Measurements from ENCODE around the gene PHYHD1. TPM values are rescaled to one million over a fixed set of nuclear protein-coding genes. Genes with fewer than 3 reads are reported as not detected.

The PHYHD1 gene
- polyA plus RNA-seq, 2 donors: 19.8 to 39.5 TPM

DNA sequence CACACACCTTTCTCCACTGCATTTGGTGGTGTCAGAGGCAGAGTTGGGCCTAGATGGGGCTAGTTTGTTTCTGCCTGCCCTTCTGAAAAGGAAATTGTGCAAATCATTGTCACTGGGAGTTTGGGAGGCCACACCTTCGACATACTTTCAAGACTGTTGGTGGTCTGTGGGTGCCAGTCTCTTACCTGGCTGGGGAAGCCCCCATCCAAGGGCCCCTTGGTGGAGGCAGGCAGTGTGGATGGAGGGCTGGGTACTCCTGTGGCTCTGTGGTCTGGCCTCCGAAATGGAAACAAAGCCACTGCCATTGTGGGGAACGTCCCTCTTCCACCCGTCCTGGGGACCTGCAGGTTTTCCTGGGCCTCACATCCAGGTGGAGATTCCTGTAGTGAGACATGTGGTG is 10.9 kb upstream of the PHYHD1 start:
- peaks cover 21 to 52% of the 10 kb centered on the region in 2 donors for H3K36me3 ChIP-seq (ENCODE audit: control insufficient read depth in 2 of 2, insufficient read depth in 2 of 2, low read length in 1 of 2)
- H3K9me3 ChIP-seq (ENCODE audit: control insufficient read depth in 2 of 2, insufficient read depth in 1 of 2, low read depth in 1 of 2, low read length in 1 of 2): no peaks in the 10 kb centered on the region
- peaks cover 12 to 42% of the 10 kb centered on the region in 2 donors for H3K4me1 ChIP-seq (ENCODE audit: control insufficient read depth in 2 of 2, insufficient read depth in 2 of 2, low read length in 1 of 2)
- H3K4me3 ChIP-seq (ENCODE audit: low read depth in 1 of 2, low read length in 2 of 2): no peak overlapping the region
- WGBS, 2 donors: 77 to 81% methylated on average over 4 of the region's 4 CpGs
- H3K27ac ChIP-seq (ENCODE audit: low read depth in 2 of 2, low read length in 1 of 2): peak overlapping the region; percentile 12 to 19
- no peaks in the 10 kb centered on the region for H3K27me3 ChIP-seq (ENCODE audit: control insufficient read depth in 1 of 2, insufficient read depth in 2 of 2, low read length in 2 of 2)

DNA sequence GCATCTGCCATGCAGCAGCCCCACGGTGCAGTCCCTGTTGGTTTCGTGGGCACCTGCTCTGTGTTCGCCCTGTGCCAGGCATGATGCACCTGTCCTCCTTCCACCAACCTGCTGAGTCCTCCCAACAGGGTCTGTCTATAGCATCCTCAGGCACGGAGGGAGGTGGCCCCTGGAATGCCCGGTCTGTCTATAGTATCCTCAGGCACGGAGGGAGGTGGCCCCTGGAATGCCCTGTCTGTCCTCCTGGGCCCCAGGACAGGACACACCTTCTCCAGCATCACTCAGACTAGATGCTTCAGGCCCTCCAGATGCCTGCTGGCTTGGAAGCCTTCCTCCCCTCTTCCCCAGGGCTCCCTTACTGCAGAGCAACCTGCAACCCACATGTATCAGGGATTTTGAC is 9.9 kb upstream of the PHYHD1 start:
- no peaks in the 10 kb centered on the region for H3K9me3 ChIP-seq (ENCODE audit: control insufficient read depth in 2 of 2, insufficient read depth in 1 of 2, low read depth in 1 of 2, low read length in 1 of 2)
- WGBS, 2 donors: 84 to 92% methylated on average over 6 of the region's 6 CpGs
- H3K27ac ChIP-seq (ENCODE audit: low read depth in 2 of 2, low read length in 1 of 2): peak overlapping the region; percentile 93 to 96
- H3K27me3 ChIP-seq (ENCODE audit: control insufficient read depth in 1 of 2, insufficient read depth in 2 of 2, low read length in 2 of 2): no peaks in the 10 kb centered on the region
- no peak overlapping the region for H3K4me3 ChIP-seq (ENCODE audit: low read depth in 1 of 2, low read length in 2 of 2)
- peaks cover 15 to 47% of the 10 kb centered on the region in 2 donors for H3K4me1 ChIP-seq (ENCODE audit: control insufficient read depth in 2 of 2, insufficient read depth in 2 of 2, low read length in 1 of 2)
- peaks cover 22 to 55% of the 10 kb centered on the region in 2 donors for H3K36me3 ChIP-seq (ENCODE audit: control insufficient read depth in 2 of 2, insufficient read depth in 2 of 2, low read length in 1 of 2)

DNA sequence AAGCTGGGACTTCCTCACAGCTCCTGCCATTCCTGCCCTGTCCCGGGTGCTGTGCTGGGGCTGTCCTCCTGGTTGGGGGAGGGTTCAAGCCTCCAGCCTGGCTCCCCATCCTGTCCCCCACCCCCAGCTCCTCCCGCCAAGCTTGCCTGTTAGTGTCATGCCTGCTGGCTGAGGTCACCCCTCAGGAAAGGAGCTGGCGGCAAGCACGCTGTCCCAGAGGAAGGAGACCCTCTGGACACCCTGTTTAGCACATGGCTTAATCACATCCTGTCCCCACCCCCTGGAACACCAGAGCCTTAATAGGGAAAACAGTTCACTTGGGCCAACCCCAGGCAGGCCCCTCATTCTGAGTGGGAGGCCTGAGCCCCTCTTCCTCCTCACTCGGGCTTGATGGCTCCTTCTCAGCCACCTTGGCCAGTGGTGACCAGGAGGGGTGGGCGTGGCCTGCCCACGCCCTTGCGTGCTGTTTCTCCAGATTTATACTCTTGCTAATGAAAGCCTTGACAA is 9.2 kb upstream of the PHYHD1 start:
- peaks cover 29 to 61% of the 10 kb centered on the region in 2 donors for H3K36me3 ChIP-seq (ENCODE audit: control insufficient read depth in 2 of 2, insufficient read depth in 2 of 2, low read length in 1 of 2)
- no peaks in the 10 kb centered on the region for H3K27me3 ChIP-seq (ENCODE audit: control insufficient read depth in 1 of 2, insufficient read depth in 2 of 2, low read length in 2 of 2)
- peak overlapping the region; percentile 93 to 96 for H3K27ac ChIP-seq (ENCODE audit: low read depth in 2 of 2, low read length in 1 of 2)
- no peaks in the 10 kb centered on the region for H3K9me3 ChIP-seq (ENCODE audit: control insufficient read depth in 2 of 2, insufficient read depth in 1 of 2, low read depth in 1 of 2, low read length in 1 of 2)
- no peak overlapping the region for H3K4me3 ChIP-seq (ENCODE audit: low read depth in 1 of 2, low read length in 2 of 2)
- WGBS, 2 donors: 29 to 46% methylated on average over 8 of the region's 8 CpGs
- peaks cover 21 to 52% of the 10 kb centered on the region in 2 donors for H3K4me1 ChIP-seq (ENCODE audit: control insufficient read depth in 2 of 2, insufficient read depth in 2 of 2, low read length in 1 of 2)

DNA sequence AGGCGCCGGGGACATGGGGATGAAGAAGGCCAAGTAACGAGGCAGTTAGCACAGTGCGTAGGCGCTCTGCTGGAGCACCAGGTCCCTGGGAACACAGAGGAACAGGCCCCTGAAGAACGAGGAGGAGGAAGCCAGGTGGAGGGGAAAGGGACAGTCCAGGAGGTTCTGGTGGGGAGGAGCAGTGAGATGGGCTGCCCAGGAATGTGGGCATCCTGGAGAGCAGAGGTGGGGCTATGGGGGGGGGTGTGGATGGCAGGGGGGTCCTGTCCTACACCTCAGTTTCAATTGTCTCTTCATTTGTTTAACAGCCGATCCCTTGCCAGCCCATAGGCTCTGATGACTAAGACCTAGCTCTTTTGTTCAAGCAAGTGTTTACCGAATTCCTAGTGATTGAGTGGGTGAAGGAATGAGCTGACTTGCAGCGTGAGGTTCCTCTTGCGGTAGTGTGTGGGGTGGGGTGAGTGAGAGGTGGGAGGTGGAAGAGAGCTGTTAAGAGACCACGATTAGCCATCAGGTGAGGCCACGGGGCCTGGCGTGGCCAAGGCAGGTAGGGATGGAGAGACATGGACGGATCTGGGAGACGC is 8.4 kb upstream of the PHYHD1 start:
- Histone ChIP-seq H3K27me3 (ENCODE audit: control insufficient read depth in 1 of 2, insufficient read depth in 2 of 2, low read length in 2 of 2) (no peaks in the 10 kb centered on the region), H3K4me1 (ENCODE audit: control insufficient read depth in 2 of 2, insufficient read depth in 2 of 2, low read length in 1 of 2) (peaks cover 24 to 59% of the 10 kb centered on the region in 2 donors), H3K27ac (ENCODE audit: low read depth in 2 of 2, low read length in 1 of 2) (peak overlapping the region; percentile 93 to 96), H3K4me3 (ENCODE audit: low read depth in 1 of 2, low read length in 2 of 2) (no peak overlapping the region), H3K9me3 (ENCODE audit: control insufficient read depth in 2 of 2, insufficient read depth in 1 of 2, low read depth in 1 of 2, low read length in 1 of 2) (no peaks in the 10 kb centered on the region), H3K36me3 (ENCODE audit: control insufficient read depth in 2 of 2, insufficient read depth in 2 of 2, low read length in 1 of 2) (peaks cover 28 to 60% of the 10 kb centered on the region in 2 donors)
- WGBS, 2 donors: 41 to 52% methylated on average over 15 of the region's 15 CpGs

DNA sequence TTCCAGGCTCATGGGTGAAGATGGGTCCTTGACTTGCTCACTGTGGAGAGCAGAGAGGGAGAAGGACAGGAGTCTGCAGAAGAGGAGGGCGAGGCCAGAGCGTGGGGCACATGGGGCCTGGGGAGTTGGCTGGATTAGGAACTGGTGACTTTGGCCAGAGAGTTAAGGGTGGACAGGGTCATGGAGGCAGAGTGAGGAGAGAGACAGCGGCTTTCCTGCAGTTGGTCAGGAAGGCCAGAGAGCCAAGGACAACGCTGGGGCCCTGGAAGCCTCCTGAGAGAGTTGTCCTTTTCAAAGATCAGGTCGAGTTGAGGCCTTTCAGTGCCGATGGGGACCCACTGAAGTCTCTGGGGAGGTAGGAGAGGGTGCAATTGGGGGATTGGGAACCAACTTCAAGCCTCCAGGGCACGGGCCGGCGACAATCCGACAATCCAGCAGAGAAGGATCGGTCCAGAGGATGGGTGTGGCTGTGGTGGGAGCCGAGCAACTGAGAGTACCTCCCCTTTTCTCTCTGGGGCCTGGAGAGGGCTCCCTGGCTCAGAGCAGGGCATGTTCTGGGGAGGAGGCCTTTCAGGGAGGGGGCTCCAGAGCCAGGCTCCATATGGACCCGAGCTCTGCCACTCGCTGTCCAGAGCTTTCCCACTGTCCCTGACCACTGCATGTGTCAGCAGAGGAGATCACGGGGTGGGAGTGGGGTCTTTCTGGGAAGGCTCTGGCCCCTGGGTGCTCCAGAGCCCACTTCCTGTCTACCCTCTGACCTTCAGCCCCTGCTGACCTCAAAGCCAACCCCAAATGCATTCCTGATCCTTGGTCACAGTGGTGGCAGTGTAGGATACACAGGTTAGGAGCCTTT is 7.5 kb upstream of the PHYHD1 start:
- H3K27me3 ChIP-seq (ENCODE audit: control insufficient read depth in 1 of 2, insufficient read depth in 2 of 2, low read length in 2 of 2): no peaks in the 10 kb centered on the region
- peaks cover 19 to 60% of the 10 kb centered on the region in 2 donors for H3K36me3 ChIP-seq (ENCODE audit: control insufficient read depth in 2 of 2, insufficient read depth in 2 of 2, low read length in 1 of 2)
- peak overlapping the region; percentile 93 to 96 for H3K27ac ChIP-seq (ENCODE audit: low read depth in 2 of 2, low read length in 1 of 2)
- WGBS, 2 donors: 48 to 55% methylated on average over 15 of the region's 15 CpGs
- H3K4me1 ChIP-seq (ENCODE audit: control insufficient read depth in 2 of 2, insufficient read depth in 2 of 2, low read length in 1 of 2): peaks cover 24 to 62% of the 10 kb centered on the region in 2 donors
- no peaks in the 10 kb centered on the region for H3K9me3 ChIP-seq (ENCODE audit: control insufficient read depth in 2 of 2, insufficient read depth in 1 of 2, low read depth in 1 of 2, low read length in 1 of 2)
- peak overlapping the region in 1 of 2 donors; percentile 13 for H3K4me3 ChIP-seq (ENCODE audit: low read depth in 1 of 2, low read length in 2 of 2)

DNA sequence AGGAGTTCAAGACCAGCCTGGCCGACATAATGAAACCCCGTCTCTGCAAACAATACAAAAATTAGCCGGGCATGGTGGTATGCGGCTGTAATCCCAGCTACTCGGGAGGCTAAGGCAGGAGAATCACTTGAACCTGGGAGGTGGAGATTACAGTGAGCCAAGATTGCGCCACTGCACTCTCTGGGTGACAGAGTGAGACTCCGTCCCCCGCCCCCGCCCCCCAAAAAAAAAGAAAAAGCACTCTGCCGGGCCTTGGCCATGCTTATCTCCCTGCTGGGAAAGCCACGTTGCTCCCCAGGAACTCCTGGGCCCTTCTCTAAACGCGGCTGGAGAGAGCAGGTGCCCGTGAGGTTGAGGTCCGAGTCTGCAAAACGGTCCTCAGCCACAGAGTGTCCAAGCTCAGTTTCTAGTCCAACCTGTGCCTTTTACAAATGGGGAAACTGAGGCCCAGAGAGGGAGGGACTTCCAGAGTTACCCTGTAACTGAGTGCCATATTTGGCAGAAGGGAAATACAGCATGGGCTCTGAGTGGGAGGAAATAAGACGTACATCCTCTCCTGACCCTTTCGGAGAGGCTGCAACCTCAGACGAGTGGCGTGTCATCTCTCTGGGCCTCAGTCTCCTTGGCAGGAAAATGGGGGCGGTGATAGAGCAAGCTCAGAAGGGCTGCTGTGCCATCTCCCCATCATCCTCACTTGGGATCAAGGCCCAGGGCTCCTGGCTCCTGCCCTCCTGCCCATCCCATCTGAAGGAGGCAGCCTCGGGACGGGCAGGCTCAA is 6.6 kb upstream of the PHYHD1 start:
- H3K4me3 ChIP-seq (ENCODE audit: low read depth in 1 of 2, low read length in 2 of 2): no peak overlapping the region
- peaks cover 16 to 56% of the 10 kb centered on the region in 2 donors for H3K36me3 ChIP-seq (ENCODE audit: control insufficient read depth in 2 of 2, insufficient read depth in 2 of 2, low read length in 1 of 2)
- 72 to 79% methylated on average over 23 of the region's 23 CpGs for WGBS, 2 donors
- peaks cover 24 to 63% of the 10 kb centered on the region in 2 donors for H3K4me1 ChIP-seq (ENCODE audit: control insufficient read depth in 2 of 2, insufficient read depth in 2 of 2, low read length in 1 of 2)
- H3K27ac ChIP-seq (ENCODE audit: low read depth in 2 of 2, low read length in 1 of 2): peak overlapping the region; percentile 2 to 96
- no peaks in the 10 kb centered on the region for H3K27me3 ChIP-seq (ENCODE audit: control insufficient read depth in 1 of 2, insufficient read depth in 2 of 2, low read length in 2 of 2)
- no peaks in the 10 kb centered on the region for H3K9me3 ChIP-seq (ENCODE audit: control insufficient read depth in 2 of 2, insufficient read depth in 1 of 2, low read depth in 1 of 2, low read length in 1 of 2)

DNA sequence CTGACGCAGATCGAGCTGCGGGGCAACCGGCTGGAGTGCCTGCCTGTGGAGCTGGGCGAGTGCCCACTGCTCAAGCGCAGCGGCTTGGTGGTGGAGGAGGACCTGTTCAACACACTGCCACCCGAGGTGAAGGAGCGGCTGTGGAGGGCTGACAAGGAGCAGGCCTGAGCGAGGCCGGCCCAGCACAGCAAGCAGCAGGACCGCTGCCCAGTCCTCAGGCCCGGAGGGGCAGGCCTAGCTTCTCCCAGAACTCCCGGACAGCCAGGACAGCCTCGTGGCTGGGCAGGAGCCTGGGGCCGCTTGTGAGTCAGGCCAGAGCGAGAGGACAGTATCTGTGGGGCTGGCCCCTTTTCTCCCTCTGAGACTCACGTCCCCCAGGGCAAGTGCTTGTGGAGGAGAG is 4.6 kb upstream of the PHYHD1 start:
- Histone ChIP-seq H3K9me3 (ENCODE audit: control insufficient read depth in 2 of 2, insufficient read depth in 1 of 2, low read depth in 1 of 2, low read length in 1 of 2) (no peaks in the 10 kb centered on the region), H3K36me3 (ENCODE audit: control insufficient read depth in 2 of 2, insufficient read depth in 2 of 2, low read length in 1 of 2) (peaks cover 8 to 40% of the 10 kb centered on the region in 2 donors), H3K4me3 (ENCODE audit: low read depth in 1 of 2, low read length in 2 of 2) (no peak overlapping the region), H3K27me3 (ENCODE audit: control insufficient read depth in 1 of 2, insufficient read depth in 2 of 2, low read length in 2 of 2) (no peaks in the 10 kb centered on the region), H3K27ac (ENCODE audit: low read depth in 2 of 2, low read length in 1 of 2) (peak overlapping the region; percentile 85 to 87), H3K4me1 (ENCODE audit: control insufficient read depth in 2 of 2, insufficient read depth in 2 of 2, low read length in 1 of 2) (peaks cover 30 to 58% of the 10 kb centered on the region in 2 donors)
- 49 to 52% methylated on average over 17 to 18 of the region's 18 CpGs for WGBS, 2 donors

DNA sequence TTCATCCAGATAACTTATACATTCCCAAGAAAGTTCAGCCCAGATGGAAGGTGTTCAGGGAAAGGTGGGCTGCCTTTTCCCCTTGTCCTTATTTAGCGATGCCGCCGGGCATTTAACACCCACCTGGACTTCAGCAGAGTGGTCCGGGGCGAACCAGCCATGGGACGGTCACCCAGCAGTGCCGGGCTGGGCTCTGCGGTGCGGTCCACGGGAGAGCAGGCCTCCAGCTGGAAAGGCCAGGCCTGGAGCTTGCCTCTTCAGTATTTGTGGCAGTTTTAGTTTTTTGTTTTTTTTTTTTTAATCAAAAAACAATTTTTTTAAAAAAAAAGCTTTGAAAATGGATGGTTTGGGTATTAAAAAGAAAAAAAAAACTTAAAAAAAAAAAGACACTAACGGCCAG is 4.0 kb upstream of the PHYHD1 start:
- Histone ChIP-seq H3K27me3 (ENCODE audit: control insufficient read depth in 1 of 2, insufficient read depth in 2 of 2, low read length in 2 of 2) (no peaks in the 10 kb centered on the region), H3K27ac (ENCODE audit: low read depth in 2 of 2, low read length in 1 of 2) (peak overlapping the region; percentile 85 to 92), H3K4me1 (ENCODE audit: control insufficient read depth in 2 of 2, insufficient read depth in 2 of 2, low read length in 1 of 2) (peaks cover 30 to 57% of the 10 kb centered on the region in 2 donors), H3K36me3 (ENCODE audit: control insufficient read depth in 2 of 2, insufficient read depth in 2 of 2, low read length in 1 of 2) (peaks cover 8 to 40% of the 10 kb centered on the region in 2 donors), H3K4me3 (ENCODE audit: low read depth in 1 of 2, low read length in 2 of 2) (no peak overlapping the region), H3K9me3 (ENCODE audit: control insufficient read depth in 2 of 2, insufficient read depth in 1 of 2, low read depth in 1 of 2, low read length in 1 of 2) (no peaks in the 10 kb centered on the region)
- WGBS, 2 donors: 77% methylated on average over 11 of the region's 11 CpGs

DNA sequence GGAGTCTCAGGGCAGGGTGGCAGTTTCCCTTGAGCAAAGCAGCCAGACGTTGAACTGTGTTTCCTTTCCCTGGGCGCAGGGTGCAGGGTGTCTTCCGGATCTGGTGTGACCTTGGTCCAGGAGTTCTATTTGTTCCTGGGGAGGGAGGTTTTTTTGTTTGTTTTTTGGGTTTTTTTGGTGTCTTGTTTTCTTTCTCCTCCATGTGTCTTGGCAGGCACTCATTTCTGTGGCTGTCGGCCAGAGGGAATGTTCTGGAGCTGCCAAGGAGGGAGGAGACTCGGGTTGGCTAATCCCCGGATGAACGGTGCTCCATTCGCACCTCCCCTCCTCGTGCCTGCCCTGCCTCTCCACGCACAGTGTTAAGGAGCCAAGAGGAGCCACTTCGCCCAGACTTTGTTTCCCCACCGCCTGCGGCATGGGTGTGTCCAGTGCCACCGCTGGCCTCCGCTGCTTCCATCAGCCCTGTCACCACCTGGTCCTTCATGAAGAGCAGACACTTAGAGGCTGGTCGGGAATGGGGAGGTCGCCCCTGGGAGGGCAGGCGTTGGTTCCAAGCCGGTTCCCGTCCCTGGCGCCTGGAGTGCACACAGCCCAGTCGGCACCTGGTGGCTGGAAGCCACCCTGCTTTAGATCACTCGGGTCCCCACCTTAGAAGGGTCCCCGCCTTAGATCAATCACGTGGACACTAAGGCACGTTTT is 3.5 kb upstream of the PHYHD1 start:
- peaks cover 8 to 40% of the 10 kb centered on the region in 2 donors for H3K36me3 ChIP-seq (ENCODE audit: control insufficient read depth in 2 of 2, insufficient read depth in 2 of 2, low read length in 1 of 2)
- peak overlapping the region; percentile 85 to 92 for H3K27ac ChIP-seq (ENCODE audit: low read depth in 2 of 2, low read length in 1 of 2)
- H3K9me3 ChIP-seq (ENCODE audit: control insufficient read depth in 2 of 2, insufficient read depth in 1 of 2, low read depth in 1 of 2, low read length in 1 of 2): no peaks in the 10 kb centered on the region
- 48 to 53% methylated on average over 26 of the region's 26 CpGs for WGBS, 2 donors
- no peak overlapping the region for H3K4me3 ChIP-seq (ENCODE audit: low read depth in 1 of 2, low read length in 2 of 2)
- no peaks in the 10 kb centered on the region for H3K27me3 ChIP-seq (ENCODE audit: control insufficient read depth in 1 of 2, insufficient read depth in 2 of 2, low read length in 2 of 2)
- H3K4me1 ChIP-seq (ENCODE audit: control insufficient read depth in 2 of 2, insufficient read depth in 2 of 2, low read length in 1 of 2): peaks cover 26 to 54% of the 10 kb centered on the region in 2 donors

Data from esophagus (tissue), 2 donors.